HEK293 (cell line): ENCODE data around the gene LLGL1.
A peak's percentile ranks its signal among the peaks of the same experiment; 100 is the strongest.

Experiments used
- CTCF ChIA-PET: fragments of 350-600 bp; formaldehyde crosslinking; extraction: SDS; loops from one replicate; lab custom pipeline; 2021; ENCODE audit warnings: antibody characterized with exemption; lab: Yijun Ruan, JAX
- POLR2A ChIA-PET: fragments of 300-600 bp; formaldehyde crosslinking; extraction: SDS; loops from one replicate; lab custom pipeline; 2020; ENCODE audit warnings: antibody characterized with exemption, inconsistent platforms; lab: Yijun Ruan, JAX
- H3K27ac ChIP-seq: fragments of 200-500 bp; sonication (Bioruptor generic); 2 replicates; pipeline ENCODE4 v1.5.1; 2014; ENCODE audit warnings: low read depth, low read length, control low read depth, inconsistent platforms; ENCODE audit errors: extremely low read depth
- H3K36me3 ChIP-seq, 2 experiments: fragments of 200-500 bp in 1 of 2; sonication (Bioruptor generic) in 1 of 2; 1 replicate in 1 of 2; 2 replicates in 1 of 2; pipeline ENCODE4 v1.5.1; 2014 to 2017; ENCODE audit warnings: inconsistent platforms in 2 of 2, low read length in 2 of 2; ENCODE audit not compliant: control insufficient read depth in 2 of 2, insufficient read depth in 1 of 2
- H3K4me1 ChIP-seq: fragments of 200-500 bp; sonication (Bioruptor generic); 2 replicates; pipeline ENCODE4 v1.5.1; 2014; ENCODE audit warnings: mild to moderate bottlenecking, low read length, inconsistent platforms; ENCODE audit not compliant: control insufficient read depth, insufficient read depth
- H3K4me3 ChIP-seq: 2 replicates; pipeline ENCODE4 v1.5.1; 2011; ENCODE audit warnings: low read depth, mild to moderate bottlenecking, control low read depth, low read length, moderate library complexity
- H3K9me3 ChIP-seq: fragments of 200-500 bp; sonication (Bioruptor generic); 2 replicates; pipeline ENCODE4 v1.5.1; 2014; ENCODE audit warnings: low read depth, low read length, inconsistent platforms; ENCODE audit not compliant: control insufficient read depth, insufficient read depth
- EGR2 ChIP-seq: fragments of 450-650 bp; formaldehyde crosslinking; IDR thresholded peaks from 2 replicates; pipeline ENCODE4 v1.5.1; 2016; ENCODE audit warnings: low read depth, missing biosample characterization, missing genetic modification characterization
- GLIS2 ChIP-seq: fragments of 450-650 bp; formaldehyde crosslinking; IDR thresholded peaks from 2 replicates; pipeline ENCODE4 v1.5.1; 2016; ENCODE audit warnings: missing biosample characterization, missing genetic modification characterization
- IKZF3 ChIP-seq: fragments of 450-650 bp; IDR thresholded peaks from 2 replicates; pipeline ENCODE4 v1.5.0; 2018; ENCODE audit warnings: missing biosample characterization, mild to moderate bottlenecking, missing genetic modification characterization, moderate library complexity
- INSM2 ChIP-seq: fragments of 450-650 bp; formaldehyde crosslinking; IDR thresholded peaks from 2 replicates; pipeline ENCODE4 v1.5.1; 2016; ENCODE audit warnings: missing biosample characterization, missing genetic modification characterization
- KLF10 ChIP-seq: fragments of 450-650 bp; IDR thresholded peaks from 2 replicates; pipeline ENCODE4 v1.5.1; 2018; ENCODE audit warnings: missing biosample characterization, mild to moderate bottlenecking, missing genetic modification characterization
- MYNN ChIP-seq: fragments of 450-650 bp; formaldehyde crosslinking; IDR thresholded peaks from 2 replicates; pipeline ENCODE4 v1.5.1; 2016; ENCODE audit warnings: missing biosample characterization, missing genetic modification characterization, borderline replicate concordance
- MZF1 ChIP-seq: fragments of 450-650 bp; formaldehyde crosslinking; IDR thresholded peaks from 2 replicates; pipeline ENCODE4 v1.5.1; 2017; ENCODE audit warnings: missing biosample characterization, missing genetic modification characterization, borderline replicate concordance
- SP3 ChIP-seq: fragments of 450-650 bp; formaldehyde crosslinking; IDR thresholded peaks from 2 replicates; pipeline ENCODE4 v1.5.1; 2016; ENCODE audit warnings: missing biosample characterization, missing genetic modification characterization
- ZBTB7A ChIP-seq: fragments of 450-650 bp; formaldehyde crosslinking; IDR thresholded peaks from 2 replicates; pipeline ENCODE4 v1.5.1; 2016; ENCODE audit warnings: low read depth, missing biosample characterization, missing genetic modification characterization
- ZNF10 ChIP-seq: fragments of 450-650 bp; formaldehyde crosslinking; IDR thresholded peaks from 2 replicates; pipeline ENCODE4 v1.5.1; 2017; ENCODE audit warnings: missing biosample characterization, missing genetic modification characterization
- ZNF2 ChIP-seq: fragments of 450-650 bp; formaldehyde crosslinking; IDR thresholded peaks from 2 replicates; pipeline ENCODE4 v1.5.1; 2016; ENCODE audit warnings: missing biosample characterization, missing genetic modification characterization
- ZNF202 ChIP-seq: fragments of 450-650 bp; formaldehyde crosslinking; IDR thresholded peaks from 2 replicates; pipeline ENCODE4 v1.5.1; 2016; ENCODE audit warnings: missing biosample characterization, missing genetic modification characterization, borderline replicate concordance
- ZNF248 ChIP-seq: fragments of 450-650 bp; formaldehyde crosslinking; IDR thresholded peaks from 2 replicates; pipeline ENCODE4 v1.5.1; 2017; ENCODE audit warnings: missing biosample characterization, missing genetic modification characterization
- ZNF335 ChIP-seq: fragments of 450-650 bp; formaldehyde crosslinking; conservative IDR thresholded peaks from 2 replicates; pipeline ENCODE4 v1.5.1; 2016; ENCODE audit warnings: missing biosample characterization, missing genetic modification characterization
- ZNF404 ChIP-seq: fragments of 450-650 bp; formaldehyde crosslinking; IDR thresholded peaks from 2 replicates; pipeline ENCODE4 v1.5.1; 2017; ENCODE audit warnings: missing biosample characterization, missing genetic modification characterization
- ZNF514 ChIP-seq: fragments of 450-650 bp; formaldehyde crosslinking; IDR thresholded peaks from 2 replicates; pipeline ENCODE4 v1.5.1; 2016; ENCODE audit warnings: missing biosample characterization, missing genetic modification characterization
- ZNF521 ChIP-seq: fragments of 450-650 bp; formaldehyde crosslinking; IDR thresholded peaks from 2 replicates; pipeline ENCODE4 v1.5.1; 2017; ENCODE audit warnings: missing biosample characterization, mild to moderate bottlenecking, missing genetic modification characterization
- ZNF560 ChIP-seq: fragments of 450-650 bp; formaldehyde crosslinking; IDR thresholded peaks from 2 replicates; pipeline ENCODE4 v1.5.1; 2017; ENCODE audit warnings: missing biosample characterization, missing genetic modification characterization, borderline replicate concordance
- ZNF561 ChIP-seq: fragments of 450-650 bp; IDR thresholded peaks from 2 replicates; pipeline ENCODE4 v1.5.1; 2018; ENCODE audit warnings: missing biosample characterization, missing genetic modification characterization, borderline replicate concordance
- ZNF670 ChIP-seq: fragments of 450-650 bp; formaldehyde crosslinking; IDR thresholded peaks from 2 replicates; pipeline ENCODE4 v1.5.1; 2016; ENCODE audit warnings: missing biosample characterization, missing genetic modification characterization, low read depth
- ZNF707 ChIP-seq: fragments of 450-650 bp; formaldehyde crosslinking; IDR thresholded peaks from 2 replicates; pipeline ENCODE4 v1.5.1; 2016; ENCODE audit warnings: missing biosample characterization, missing genetic modification characterization
- ZNF777 ChIP-seq: fragments of 450-650 bp; formaldehyde crosslinking; IDR thresholded peaks from 2 replicates; pipeline ENCODE4 v1.5.1; 2017; ENCODE audit warnings: missing biosample characterization, missing genetic modification characterization, borderline replicate concordance
- ZXDB ChIP-seq: fragments of 450-650 bp; formaldehyde crosslinking; IDR thresholded peaks from 2 replicates; pipeline ENCODE4 v1.5.1; 2016; ENCODE audit warnings: missing biosample characterization, missing genetic modification characterization
- TF ChIP-seq, protein P1 (sequence below): fragments of 450-650 bp; formaldehyde crosslinking; IDR thresholded peaks from 2 replicates; pipeline ENCODE4 v1.5.1; 2016; ENCODE audit warnings: missing biosample characterization, missing genetic modification characterization
- TF ChIP-seq, protein P2 (sequence below): fragments of 450-650 bp; formaldehyde crosslinking; IDR thresholded peaks from 2 replicates; pipeline ENCODE4 v1.5.1; 2016; ENCODE audit warnings: missing biosample characterization, missing genetic modification characterization
- TF ChIP-seq, protein P3 (sequence below): fragments of 450-650 bp; formaldehyde crosslinking; IDR thresholded peaks from 2 replicates; pipeline ENCODE4; 2016; ENCODE audit warnings: missing biosample characterization, missing genetic modification characterization
- TF ChIP-seq, protein P4 (sequence below): fragments of 450-650 bp; formaldehyde crosslinking; IDR thresholded peaks from 2 replicates; pipeline ENCODE4 v1.5.1; 2017; ENCODE audit warnings: missing biosample characterization, missing genetic modification characterization

LLGL1 gene

DNA sequence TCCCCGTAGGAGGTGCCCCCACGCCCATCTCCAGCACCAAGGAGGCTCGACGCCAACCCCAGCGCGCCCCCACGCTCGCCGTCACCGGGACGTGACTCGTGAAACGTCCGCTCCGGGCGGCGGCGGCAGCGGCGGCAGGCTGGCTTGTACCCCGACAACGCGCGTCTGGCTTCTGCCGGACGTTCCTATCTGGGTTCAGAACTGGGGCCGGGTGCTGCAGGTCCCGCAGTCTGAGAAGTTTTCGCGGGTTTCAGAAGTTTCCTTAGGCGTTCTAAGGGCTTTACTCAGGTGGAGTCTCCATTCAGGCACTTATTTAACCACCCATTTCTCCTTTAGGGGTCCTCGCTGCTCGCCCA is 42.5 kb upstream of the LLGL1 start (continued):
- TF ChIP-seq, protein P1, sequence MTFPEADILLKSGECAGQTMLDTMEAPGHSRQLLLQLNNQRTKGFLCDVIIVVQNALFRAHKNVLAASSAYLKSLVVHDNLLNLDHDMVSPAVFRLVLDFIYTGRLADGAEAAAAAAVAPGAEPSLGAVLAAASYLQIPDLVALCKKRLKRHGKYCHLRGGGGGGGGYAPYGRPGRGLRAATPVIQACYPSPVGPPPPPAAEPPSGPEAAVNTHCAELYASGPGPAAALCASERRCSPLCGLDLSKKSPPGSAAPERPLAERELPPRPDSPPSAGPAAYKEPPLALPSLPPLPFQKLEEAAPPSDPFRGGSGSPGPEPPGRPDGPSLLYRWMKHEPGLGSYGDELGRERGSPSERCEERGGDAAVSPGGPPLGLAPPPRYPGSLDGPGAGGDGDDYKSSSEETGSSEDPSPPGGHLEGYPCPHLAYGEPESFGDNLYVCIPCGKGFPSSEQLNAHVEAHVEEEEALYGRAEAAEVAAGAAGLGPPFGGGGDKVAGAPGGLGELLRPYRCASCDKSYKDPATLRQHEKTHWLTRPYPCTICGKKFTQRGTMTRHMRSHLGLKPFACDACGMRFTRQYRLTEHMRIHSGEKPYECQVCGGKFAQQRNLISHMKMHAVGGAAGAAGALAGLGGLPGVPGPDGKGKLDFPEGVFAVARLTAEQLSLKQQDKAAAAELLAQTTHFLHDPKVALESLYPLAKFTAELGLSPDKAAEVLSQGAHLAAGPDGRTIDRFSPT (tag by site-specific recombination) = peak; percentile 75; the same call in 1 of the 2 replicates
- peak; percentile 95 for TF ChIP-seq GLIS2
- TF ChIP-seq, protein P2, sequence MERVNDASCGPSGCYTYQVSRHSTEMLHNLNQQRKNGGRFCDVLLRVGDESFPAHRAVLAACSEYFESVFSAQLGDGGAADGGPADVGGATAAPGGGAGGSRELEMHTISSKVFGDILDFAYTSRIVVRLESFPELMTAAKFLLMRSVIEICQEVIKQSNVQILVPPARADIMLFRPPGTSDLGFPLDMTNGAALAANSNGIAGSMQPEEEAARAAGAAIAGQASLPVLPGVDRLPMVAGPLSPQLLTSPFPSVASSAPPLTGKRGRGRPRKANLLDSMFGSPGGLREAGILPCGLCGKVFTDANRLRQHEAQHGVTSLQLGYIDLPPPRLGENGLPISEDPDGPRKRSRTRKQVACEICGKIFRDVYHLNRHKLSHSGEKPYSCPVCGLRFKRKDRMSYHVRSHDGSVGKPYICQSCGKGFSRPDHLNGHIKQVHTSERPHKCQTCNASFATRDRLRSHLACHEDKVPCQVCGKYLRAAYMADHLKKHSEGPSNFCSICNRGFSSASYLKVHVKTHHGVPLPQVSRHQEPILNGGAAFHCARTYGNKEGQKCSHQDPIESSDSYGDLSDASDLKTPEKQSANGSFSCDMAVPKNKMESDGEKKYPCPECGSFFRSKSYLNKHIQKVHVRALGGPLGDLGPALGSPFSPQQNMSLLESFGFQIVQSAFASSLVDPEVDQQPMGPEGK (tag by site-specific recombination) = peak; percentile 91
- peak; percentile 57; the same call in 1 of the 2 replicates for TF ChIP-seq ZNF10 (tag by site-specific recombination)
- peak; percentile 99 for TF ChIP-seq ZNF335 (tag by site-specific recombination)
- peak; percentile 7 for TF ChIP-seq ZNF561 (tag by site-specific recombination)
- no peak for TF ChIP-seq ZNF202
- TF ChIP-seq ZNF777 = peak; percentile 95; the same call in 1 of the 2 replicates
- 0 out of 2 replicates have a peak, but pooled peaks have one; percentile 46 for TF ChIP-seq IKZF3 (tag by site-specific recombination)
- TF ChIP-seq ZBTB7A (tag by site-specific recombination) = 0 out of 2 replicates have a peak, but pooled peaks have one; percentile 67
- TF ChIP-seq KLF10 (tag by site-specific recombination) = peak; percentile 68; the same call in 1 of the 2 replicates
- TF ChIP-seq ZNF670 (tag by site-specific recombination) = no peak
- no peak for TF ChIP-seq ZNF560
- no peak for TF ChIP-seq MZF1 (tag by site-specific recombination)
- TF ChIP-seq ZXDB (tag by site-specific recombination) = peak; percentile 61; the same call in 1 of the 2 replicates
- TF ChIP-seq EGR2 (tag by site-specific recombination) = peak; percentile 93
- TF ChIP-seq, all 188 proteins: peak for 29

- peaks cover 11 to 38% of the 10 kb centered on the region in 2 experiments; a peak in 2 of 3 replicates for H3K36me3 ChIP-seq
- no peaks in the 10 kb centered on the region for H3K9me3 ChIP-seq
- peak within 1 kb of the TSS; percentile 94 for H3K27ac ChIP-seq
- peak within 1 kb of the TSS; percentile 59 for H3K4me3 ChIP-seq
- peaks cover 31% of the 10 kb centered on the region for H3K4me1 ChIP-seq
- ChIA-PET POLR2A (interaction anchor here (0.6 to 3.3 kb wide), 21 partner anchors 9 to 211 kb away, joined by 3 to 24 read pairs (median 5); partner anchors contain the start of genes DRC3 and TOM1L2), CTCF (interaction anchor here (0.7 to 3.4 kb wide), 7 partner anchors 12 to 70 kb away, joined by 3 to 20 read pairs (median 3); no protein-coding TSS in a partner anchor)
- TF ChIP-seq ZNF521 (no peak), ZNF248 (no peak), MYNN (tag by site-specific recombination) (no peak), SP3 (tag by site-specific recombination) (peak; percentile 62), INSM2 (tag by site-specific recombination) (peak; percentile 55; the same call in 1 of the 2 replicates), ZNF10 (tag by site-specific recombination) (no peak; the same call in 1 of the 2 replicates), ZNF514 (tag by site-specific recombination) (no peak), ZNF2 (no peak; the same call in 1 of the 2 replicates), ZNF707 (tag by site-specific recombination) (no peak), ZNF404 (tag by site-specific recombination) (no peak)
- TF ChIP-seq, protein P3, sequence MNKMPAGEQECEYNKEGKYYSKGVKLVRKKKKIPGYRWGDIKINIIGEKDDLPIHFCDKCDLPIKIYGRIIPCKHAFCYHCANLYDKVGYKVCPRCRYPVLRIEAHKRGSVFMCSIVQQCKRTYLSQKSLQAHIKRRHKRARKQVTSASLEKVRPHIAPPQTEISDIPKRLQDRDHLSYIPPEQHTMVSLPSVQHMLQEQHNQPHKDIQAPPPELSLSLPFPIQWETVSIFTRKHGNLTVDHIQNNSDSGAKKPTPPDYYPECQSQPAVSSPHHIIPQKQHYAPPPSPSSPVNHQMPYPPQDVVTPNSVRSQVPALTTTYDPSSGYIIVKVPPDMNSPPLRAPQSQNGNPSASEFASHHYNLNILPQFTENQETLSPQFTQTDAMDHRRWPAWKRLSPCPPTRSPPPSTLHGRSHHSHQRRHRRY (tag by site-specific recombination) = no peak
- TF ChIP-seq, protein P4, sequence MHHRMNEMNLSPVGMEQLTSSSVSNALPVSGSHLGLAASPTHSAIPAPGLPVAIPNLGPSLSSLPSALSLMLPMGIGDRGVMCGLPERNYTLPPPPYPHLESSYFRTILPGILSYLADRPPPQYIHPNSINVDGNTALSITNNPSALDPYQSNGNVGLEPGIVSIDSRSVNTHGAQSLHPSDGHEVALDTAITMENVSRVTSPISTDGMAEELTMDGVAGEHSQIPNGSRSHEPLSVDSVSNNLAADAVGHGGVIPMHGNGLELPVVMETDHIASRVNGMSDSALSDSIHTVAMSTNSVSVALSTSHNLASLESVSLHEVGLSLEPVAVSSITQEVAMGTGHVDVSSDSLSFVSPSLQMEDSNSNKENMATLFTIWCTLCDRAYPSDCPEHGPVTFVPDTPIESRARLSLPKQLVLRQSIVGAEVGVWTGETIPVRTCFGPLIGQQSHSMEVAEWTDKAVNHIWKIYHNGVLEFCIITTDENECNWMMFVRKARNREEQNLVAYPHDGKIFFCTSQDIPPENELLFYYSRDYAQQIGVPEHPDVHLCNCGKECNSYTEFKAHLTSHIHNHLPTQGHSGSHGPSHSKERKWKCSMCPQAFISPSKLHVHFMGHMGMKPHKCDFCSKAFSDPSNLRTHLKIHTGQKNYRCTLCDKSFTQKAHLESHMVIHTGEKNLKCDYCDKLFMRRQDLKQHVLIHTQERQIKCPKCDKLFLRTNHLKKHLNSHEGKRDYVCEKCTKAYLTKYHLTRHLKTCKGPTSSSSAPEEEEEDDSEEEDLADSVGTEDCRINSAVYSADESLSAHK (tag by site-specific recombination) = 0 out of 2 replicates have a peak, but pooled peaks have one; percentile 11
Observed at GRCh38 chr17:18183334-18184142, 41.9 kb upstream of the LLGL1 start, which contains the start of gene ALKBH5. ALKBH5 (plus strand) TSS chr17:18183828; CDS start chr17:18184244, 416 bp downstream.
